Kidney (tissue), 14 donors: ENCODE results near the gene FATE1. TPM values are rescaled to one million over a fixed set of nuclear protein-coding genes. Genes with fewer than 3 reads are reported as not detected.

Experiments
- DNase-seq, 5 donors: peaks; one replicate each; pipeline ENCODE4 v3.0.0-alpha.2; 2013 to 2020
- FAIRE-seq: peaks from 2 replicates; lab custom pipeline; 2012; peaks lifted over from hg19 to GRCh38; lab: Jason Lieb, UNC
- H3K27ac ChIP-seq, 2 donors: one replicate each; pipeline ENCODE4 v1.7.0; 2013; ENCODE audit warnings: low read depth in 2 of 2, low read length in 2 of 2, inconsistent platforms in 1 of 2
- H3K27me3 ChIP-seq: one replicate; pipeline ENCODE4 v1.7.1; 2013; ENCODE audit warnings: low read length, inconsistent platforms; ENCODE audit not compliant: control insufficient read depth, insufficient read depth
- H3K36me3 ChIP-seq, 3 donors: one replicate each; pipeline versions ENCODE4 v1.7.0 to v1.7.1; 2013; ENCODE audit warnings: low read length in 3 of 3, control low read depth in 1 of 3, inconsistent platforms in 1 of 3; ENCODE audit not compliant: insufficient read depth in 3 of 3, control insufficient read depth in 2 of 3
- H3K4me1 ChIP-seq, 3 donors: one replicate each; pipeline versions ENCODE4 v1.7.0 to v1.7.1; 2013; ENCODE audit warnings: low read length in 3 of 3, inconsistent platforms in 1 of 3, low read depth in 1 of 3; ENCODE audit not compliant: control insufficient read depth in 2 of 3, insufficient read depth in 2 of 3
- H3K4me3 ChIP-seq, 3 donors: one replicate each; pipeline versions ENCODE4 v1.7.0 to v1.8.1; 2013; ENCODE audit warnings: low read length in 3 of 3, control low read depth in 1 of 3, inconsistent platforms in 1 of 3
- H3K9ac ChIP-seq, 3 donors: one replicate each; pipeline versions ENCODE4 v1.7.0 to v1.7.1; 2013; ENCODE audit warnings: low read length in 3 of 3, control low read depth in 1 of 3, inconsistent platforms in 1 of 3
- H3K9me3 ChIP-seq, 3 donors: one replicate each; pipeline versions ENCODE4 v1.7.0 to v1.7.1; 2013; ENCODE audit warnings: low read length in 3 of 3, control low read depth in 1 of 3, inconsistent platforms in 1 of 3; ENCODE audit not compliant: control insufficient read depth in 2 of 3, insufficient read depth in 1 of 3
- intact Hi-C: fragments of 100-400 bp; cut with DNase I; formaldehyde crosslinking; loops from one replicate; pipeline ENCODE4 v1.11.1; 2022
- polyA plus RNA-seq: library from polyadenylated mRNA; stranded (reverse); fragments of 350-450 nt; fragmentation: Illumina TruSeq; extraction: RNeasy Lipid Tissue Mini Kit (QIAGEN cat#74804); gene quantifications from one replicate; pipeline ENCODE4 v1.2.3, GENCODE V29; 2014; ENCODE audit warnings: low read depth, low replicate concordance; ENCODE audit not compliant: insufficient read depth
- total RNA-seq: library from RNA; stranded (reverse); fragmentation: NEBNext Ultra II Directional; extraction: Animal tissue kit (Norgen Biotek cat#: 25700); gene quantifications from one replicate; pipeline ENCODE4 v1.2.1, GENCODE V29; 2021
- TF ChIP-seq, protein P1 (sequence below): IDR thresholded peaks from 3 replicates; pipeline ENCODE4 v1.5.1; 2012; ENCODE audit warnings: mild to moderate bottlenecking, moderate library complexity, borderline replicate concordance; ENCODE audit not compliant: insufficient read depth; ENCODE audit errors: extremely low read depth
- donor health status: control.
- donor health status: control.
- donor health status: control.
- donor health status: control.
- donor health status: control.
- donor health status: DM: yes; HTN: yes; CAD: no.
- donor health status: Normal renal cell carcinoma (clear cell type).

The FATE1 gene
- total and polyA plus RNA-seq, 2 donors from 2014 or later: 0.52 TPM; not detected in 1

- Histone ChIP-seq H3K9me3 (no peaks in the 10 kb centered on the region), H3K9ac (no peak overlapping the region), H3K4me3 (no peak overlapping the region), H3K27ac (no peak overlapping the region), H3K27me3 (no peaks in the 10 kb centered on the region), H3K4me1 (no peaks in the 10 kb centered on the region), H3K36me3 (no peaks in the 10 kb centered on the region)
- intact Hi-C loops: no loop called here
- DNase-seq (no peak), FAIRE-seq (no peak)
- TF ChIP-seq, protein P1, sequence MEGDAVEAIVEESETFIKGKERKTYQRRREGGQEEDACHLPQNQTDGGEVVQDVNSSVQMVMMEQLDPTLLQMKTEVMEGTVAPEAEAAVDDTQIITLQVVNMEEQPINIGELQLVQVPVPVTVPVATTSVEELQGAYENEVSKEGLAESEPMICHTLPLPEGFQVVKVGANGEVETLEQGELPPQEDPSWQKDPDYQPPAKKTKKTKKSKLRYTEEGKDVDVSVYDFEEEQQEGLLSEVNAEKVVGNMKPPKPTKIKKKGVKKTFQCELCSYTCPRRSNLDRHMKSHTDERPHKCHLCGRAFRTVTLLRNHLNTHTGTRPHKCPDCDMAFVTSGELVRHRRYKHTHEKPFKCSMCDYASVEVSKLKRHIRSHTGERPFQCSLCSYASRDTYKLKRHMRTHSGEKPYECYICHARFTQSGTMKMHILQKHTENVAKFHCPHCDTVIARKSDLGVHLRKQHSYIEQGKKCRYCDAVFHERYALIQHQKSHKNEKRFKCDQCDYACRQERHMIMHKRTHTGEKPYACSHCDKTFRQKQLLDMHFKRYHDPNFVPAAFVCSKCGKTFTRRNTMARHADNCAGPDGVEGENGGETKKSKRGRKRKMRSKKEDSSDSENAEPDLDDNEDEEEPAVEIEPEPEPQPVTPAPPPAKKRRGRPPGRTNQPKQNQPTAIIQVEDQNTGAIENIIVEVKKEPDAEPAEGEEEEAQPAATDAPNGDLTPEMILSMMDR: no peak
Measured at GRCh38 chrX:151763711-151764110, 47.9 kb downstream of the FATE1 start.

DNA sequence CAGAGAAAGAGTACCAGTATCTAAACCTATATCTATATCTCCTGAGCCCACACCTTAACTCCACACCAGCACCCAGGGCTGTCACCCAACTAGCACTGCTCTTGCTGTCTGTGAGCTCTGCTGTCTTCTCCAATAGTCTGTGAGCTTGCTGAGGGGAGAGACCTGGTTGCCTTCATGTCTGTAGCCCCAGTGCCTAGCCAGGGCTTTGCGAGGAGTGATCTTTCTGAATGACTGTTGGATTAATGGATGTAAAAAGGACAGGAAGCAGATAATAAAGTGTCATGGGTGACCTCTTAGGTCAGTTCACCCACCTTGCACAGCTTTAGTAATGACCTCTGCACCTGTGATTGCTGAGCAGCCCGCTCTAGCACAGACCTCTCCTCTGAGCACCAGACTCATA is 49.2 kb downstream of the FATE1 start:
- no peak for FAIRE-seq
- no peaks in the 10 kb centered on the region for H3K36me3 ChIP-seq

DNA sequence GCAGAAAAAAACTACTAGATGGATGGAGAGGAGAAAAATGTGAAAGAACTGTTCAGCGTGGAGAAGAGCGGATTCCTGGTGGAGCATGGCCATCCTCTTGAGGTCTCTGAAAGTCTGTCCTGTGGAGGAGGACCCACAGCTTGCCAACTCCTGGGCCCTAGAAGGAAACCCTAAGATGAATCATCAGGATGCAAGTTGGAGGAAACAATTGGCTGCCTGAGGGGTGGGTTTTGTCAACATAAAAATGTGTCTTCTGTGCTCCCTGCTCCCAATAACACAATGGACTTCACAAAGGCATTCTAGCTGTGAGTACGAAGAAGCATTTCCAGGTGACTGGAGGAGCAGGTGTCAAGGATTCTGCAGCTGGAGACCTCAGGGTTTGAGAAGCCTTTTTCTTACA is 55.9 kb downstream of the FATE1 start:
- Histone ChIP-seq H3K4me3 (no peak overlapping the region), H3K27me3 (no peaks in the 10 kb centered on the region), H3K9me3 (no peaks in the 10 kb centered on the region), H3K36me3 (no peaks in the 10 kb centered on the region), H3K4me1 (no peaks in the 10 kb centered on the region), H3K9ac (no peak overlapping the region), H3K27ac (no peak overlapping the region)
- FAIRE-seq (no peak), DNase-seq (no peak)
- intact Hi-C loops: no loop called here
- TF ChIP-seq, protein P1: no peak

More for the DNA sequence above, 49.2 kb downstream of the FATE1 start:
- Histone ChIP-seq H3K9me3 (no peaks in the 10 kb centered on the region), H3K27ac (no peak overlapping the region), H3K27me3 (no peaks in the 10 kb centered on the region), H3K9ac (no peak overlapping the region), H3K4me1 (no peaks in the 10 kb centered on the region), H3K4me3 (no peak overlapping the region)
- intact Hi-C loops: no loop called here
- no peak for DNase-seq
- TF ChIP-seq, protein P1: no peak

Other genes with a start within 250 kb of the FATE1 start
- gene PASD1, start 152.4 kb upstream of the FATE1 start, total RNA-seq: not detected
- not detected for gene PASD1, start 152.4 kb upstream of the FATE1 start, polyA plus RNA-seq
- gene PRRG3, start 20.6 kb upstream of the FATE1 start, total RNA-seq: 0.44 TPM
- 0.24 TPM for gene PRRG3, start 20.6 kb upstream of the FATE1 start, polyA plus RNA-seq
- not detected for gene CNGA2, start 18.7 kb downstream of the FATE1 start, total RNA-seq
- not detected for gene CNGA2, start 18.7 kb downstream of the FATE1 start, polyA plus RNA-seq
- not detected for gene MAGEA4, start 196.9 kb downstream of the FATE1 start, total RNA-seq
- not detected for gene MAGEA4, start 196.9 kb downstream of the FATE1 start, polyA plus RNA-seq